Dermis blood vessel endothelial cell (primary cell): ENCODE data around the gene SAMD4B. TPM values are rescaled to one million over a fixed set of nuclear protein-coding genes. Genes with fewer than 3 reads are reported as not detected.
"Not testable (repeated sequence)": the region's sequence is repeated elsewhere in the genome, so short reads cannot be mapped to it uniquely, and the experiment has no call there.

Experiments used
- DNase-seq: peaks from one replicate; pipeline ENCODE4 v3.0.0; 2010
- total RNA-seq: library from RNA; depleted of rRNA; stranded (reverse); fragments of >200 nt; gene quantifications from 2 replicates; pipeline ENCODE4 v1.2.3, GENCODE V29; 2014

The SAMD4B gene
- total RNA-seq, 1 donor from 2014 or later = 32.2 TPM

DNA sequence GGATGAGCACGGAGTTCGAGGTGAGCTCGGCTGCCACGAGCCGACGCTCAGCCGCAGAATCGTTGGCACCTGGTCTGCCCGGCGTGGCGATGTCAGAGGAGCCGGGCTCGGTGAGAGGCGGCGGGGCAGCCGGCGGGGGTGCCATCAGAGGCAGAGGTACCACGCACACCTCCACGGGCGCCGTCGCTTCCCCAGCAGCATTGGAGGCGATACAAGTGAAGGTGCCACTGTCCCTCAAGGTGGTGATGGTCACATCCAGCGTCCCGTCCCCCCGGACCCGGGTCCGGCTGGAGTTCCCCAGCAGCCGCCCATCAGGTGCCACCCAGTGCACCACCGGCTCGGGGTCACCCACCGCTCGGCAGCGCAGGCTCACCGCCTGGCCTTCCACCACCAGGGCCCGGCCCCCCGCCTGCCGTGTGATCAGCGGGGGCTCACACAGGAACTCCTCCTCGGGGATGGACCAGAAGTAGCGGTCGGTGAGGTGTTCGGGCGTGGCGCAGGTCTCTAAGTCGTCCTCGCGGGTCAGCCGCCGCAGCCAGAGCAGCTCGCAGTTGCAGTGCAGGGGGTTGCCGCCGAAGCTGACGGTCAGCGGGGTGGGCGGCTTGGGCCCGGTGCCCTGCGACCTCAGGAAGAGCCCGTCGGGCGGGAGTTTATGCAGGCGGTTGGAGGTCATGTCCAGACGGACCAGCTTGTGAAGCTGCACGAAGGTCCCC, 28.0 kb upstream of the SAMD4B start:
- no peak for DNase-seq

DNA sequence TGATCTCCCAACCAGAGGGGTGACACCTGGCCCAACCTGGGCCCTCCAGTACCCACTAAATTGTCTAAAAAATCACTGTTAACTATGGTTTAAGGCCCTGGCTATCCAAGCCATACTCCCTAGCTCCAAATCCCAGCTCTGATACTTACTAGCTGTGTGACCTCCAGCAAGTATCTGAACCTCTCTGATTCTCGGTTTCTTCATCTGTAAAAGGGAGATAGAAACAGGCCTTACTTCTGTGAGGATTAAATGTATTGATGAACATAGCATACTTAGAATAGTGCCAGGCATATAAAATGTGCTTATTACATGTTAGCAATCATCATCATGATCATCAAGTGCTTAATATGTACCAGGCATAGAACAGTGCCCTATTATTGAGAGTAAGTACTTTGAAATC, 26.3 kb upstream of the SAMD4B start:
- DNase-seq = no peak

DNA sequence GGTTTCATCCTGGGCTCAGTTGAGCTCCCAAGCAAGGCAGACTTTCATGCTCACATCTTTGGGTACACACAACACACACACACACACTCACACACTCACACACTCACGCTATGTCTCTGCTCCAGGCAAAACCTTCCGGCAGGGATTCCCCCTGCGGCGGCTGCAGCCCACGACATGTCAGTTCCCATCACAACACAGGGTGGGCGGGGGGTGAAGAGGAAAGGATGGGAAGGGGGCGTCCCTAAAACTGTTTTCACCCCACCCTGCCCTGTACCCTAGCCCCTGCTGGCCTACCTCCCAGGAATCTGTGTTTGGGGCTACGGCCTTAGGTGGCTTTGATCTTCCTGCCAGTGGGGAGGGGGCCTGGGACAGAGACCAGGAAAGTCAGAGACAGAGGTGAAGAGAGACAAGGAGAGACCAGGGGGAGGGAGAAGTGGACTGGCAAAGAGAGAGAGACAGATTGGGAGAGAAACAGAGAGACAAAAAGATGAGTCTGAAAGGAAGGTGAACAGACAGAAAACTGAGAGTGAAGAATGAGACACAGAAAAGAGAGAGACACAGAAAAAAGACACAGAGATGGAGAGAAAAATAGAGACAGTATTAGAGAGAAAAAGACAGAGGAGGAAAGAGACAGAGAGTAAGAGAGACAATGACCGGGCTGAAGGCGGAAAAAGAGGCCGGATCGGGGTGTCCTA, 25.4 kb upstream of the SAMD4B start:
- no peak for DNase-seq

DNA sequence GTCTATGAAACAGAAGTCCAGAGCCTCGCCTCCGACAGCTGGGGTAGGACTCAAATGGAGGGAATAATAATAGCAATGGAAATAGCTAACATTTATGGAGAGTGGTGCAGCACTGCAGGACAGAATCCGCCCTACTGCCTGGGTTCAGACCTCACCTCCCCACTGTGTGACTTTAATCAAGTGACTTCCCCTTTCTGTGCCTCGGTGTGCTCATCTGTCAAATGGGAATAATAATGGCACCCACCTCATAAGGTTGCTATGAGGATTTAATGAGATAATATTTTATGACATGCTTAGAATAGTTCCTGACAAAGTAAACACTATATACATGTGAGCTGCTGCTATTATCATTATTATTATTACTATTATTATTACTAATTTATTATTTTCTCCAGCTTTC, 24.7 kb upstream of the SAMD4B start:
- no peak for DNase-seq

DNA sequence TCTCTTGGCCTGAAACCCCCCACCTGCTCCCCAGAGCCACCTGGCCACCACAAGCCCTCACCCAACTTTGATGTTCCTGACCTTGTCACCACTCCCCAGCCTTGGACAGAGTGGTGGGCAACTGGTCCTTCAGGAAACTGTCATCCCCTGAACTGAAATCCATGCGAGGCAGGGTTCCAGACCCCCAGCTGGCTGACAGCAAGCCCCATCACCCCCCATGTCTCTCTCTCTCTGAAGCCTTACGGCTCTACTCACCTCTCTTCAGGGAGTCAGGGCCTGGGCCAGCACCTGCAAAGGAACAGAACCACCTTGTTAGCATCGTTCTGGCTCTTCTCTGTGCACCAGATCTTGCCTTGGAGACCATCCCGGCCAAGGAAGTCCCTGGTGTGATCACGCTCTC, 24.1 kb upstream of the SAMD4B start:
- DNase-seq = no peak

DNA sequence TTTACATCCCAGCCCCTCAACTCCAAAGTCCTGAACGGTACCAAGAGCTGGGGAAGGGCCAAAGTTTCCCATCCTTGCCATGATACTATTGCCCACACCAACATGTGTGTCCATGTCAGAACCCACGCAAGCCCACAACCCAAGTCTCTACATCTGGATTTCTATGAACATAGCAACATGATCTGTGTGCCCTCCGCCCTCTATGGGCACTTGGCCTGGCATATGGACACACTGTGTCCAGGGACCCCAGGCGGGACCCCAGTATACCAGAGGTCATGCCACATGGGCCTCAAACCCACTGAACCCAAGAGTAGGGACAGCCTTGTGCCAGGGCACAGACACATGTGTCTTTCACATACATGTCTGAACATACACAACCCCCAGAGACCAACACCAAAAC, 23.5 kb upstream of the SAMD4B start:
- DNase-seq = no peak

DNA sequence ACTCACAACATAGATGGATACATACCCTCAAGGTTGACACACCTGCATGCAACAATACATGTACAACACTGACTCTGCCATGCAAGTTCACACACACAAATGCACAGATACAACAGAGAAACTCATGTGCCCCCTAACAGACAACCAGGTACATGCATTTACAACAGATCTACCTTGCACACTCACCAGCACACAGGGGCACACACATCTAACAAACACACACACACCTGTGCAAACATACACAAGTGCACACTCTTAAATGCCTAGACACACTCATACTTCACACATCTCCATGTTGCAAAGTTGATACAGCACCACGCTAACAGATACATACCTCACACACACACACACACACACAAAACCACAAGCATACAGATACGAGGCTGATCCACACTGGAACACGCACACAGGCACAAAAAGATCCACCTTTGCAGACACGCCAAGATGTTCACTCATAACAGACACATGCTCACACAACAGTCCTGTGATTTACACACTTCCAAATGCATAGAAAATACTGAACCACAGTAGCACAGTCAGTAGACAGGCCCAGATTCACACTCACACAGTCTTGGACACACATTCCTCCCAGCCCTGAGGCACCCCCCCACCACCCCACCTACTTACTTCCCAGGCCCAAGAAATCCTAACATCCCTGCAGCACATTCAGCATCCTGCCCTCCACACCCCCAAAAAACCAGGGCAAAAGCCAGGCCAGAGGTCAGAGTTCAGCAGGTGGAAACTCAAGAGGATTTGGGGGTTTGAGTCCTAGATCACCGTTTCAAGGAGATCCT, 22.9 kb upstream of the SAMD4B start:
- DNase-seq = no peak

DNA sequence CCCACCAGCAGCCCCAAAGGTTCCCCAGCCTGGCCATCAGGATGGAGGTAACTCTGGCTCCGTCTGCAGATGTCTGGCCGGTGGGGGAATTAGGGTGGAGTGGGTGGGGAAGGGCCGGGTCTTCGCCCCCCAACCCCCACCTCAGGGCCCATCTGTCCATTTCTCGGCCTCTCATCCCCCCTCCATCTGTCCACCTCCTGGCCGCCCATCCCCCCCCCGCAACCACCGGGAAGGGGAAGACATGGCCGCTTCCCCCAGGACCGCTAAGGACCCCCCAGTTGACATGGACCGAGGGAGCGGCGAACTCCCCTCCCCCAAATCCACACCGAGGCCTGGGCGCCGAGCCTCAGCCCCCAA, 22.4 kb upstream of the SAMD4B start:
- no peak for DNase-seq

DNA sequence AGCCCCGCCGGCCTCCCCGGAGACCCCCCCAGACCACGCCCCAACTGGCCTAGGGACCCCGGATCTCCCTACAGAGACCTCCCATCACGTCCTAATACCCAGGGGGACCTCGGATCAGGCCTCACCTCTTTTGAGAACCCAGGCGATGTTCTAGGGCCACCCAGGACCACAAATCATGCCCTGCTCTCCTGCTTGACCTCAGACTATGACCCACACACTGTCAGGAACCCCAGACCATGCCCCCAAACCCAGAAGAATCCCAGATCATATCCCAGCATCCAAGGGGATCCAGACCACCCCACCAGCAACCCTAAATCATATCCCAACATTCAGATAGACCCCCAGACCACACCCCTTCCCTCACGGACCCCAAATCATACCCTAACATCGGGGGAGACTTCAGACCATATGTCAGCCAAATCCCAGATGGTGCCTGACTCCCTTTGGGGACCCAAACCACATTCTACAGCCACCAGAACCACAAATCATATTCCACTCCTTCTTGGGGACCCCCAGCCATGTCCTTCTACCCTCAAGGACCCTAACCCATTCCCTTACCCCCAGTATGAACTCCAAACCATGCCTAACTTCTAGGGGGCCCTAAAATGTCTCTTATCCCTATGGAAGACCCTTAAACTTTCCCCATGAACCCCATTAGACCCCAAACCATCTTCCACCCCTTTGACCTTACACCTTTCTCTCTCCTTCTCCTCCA, 20.9 kb upstream of the SAMD4B start:
- no peak for DNase-seq

DNA sequence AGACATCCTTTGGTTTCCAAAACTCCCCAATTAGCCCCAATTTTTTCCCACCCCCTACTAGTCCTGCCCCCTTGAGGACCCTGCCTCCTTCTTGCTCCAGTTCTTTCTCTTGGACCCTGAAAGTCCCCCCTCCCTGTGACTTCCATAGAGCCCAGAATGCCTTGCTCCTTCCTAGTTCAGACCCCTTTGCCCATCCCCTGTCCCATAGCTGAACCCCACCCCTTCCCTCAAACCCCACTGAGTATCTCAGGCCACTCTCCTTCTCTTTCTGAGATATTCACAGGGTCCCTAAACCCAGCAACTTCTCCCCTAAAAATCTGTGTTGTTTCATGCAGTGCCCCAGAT, 20.4 kb upstream of the SAMD4B start:
- DNase-seq = no peak

DNA sequence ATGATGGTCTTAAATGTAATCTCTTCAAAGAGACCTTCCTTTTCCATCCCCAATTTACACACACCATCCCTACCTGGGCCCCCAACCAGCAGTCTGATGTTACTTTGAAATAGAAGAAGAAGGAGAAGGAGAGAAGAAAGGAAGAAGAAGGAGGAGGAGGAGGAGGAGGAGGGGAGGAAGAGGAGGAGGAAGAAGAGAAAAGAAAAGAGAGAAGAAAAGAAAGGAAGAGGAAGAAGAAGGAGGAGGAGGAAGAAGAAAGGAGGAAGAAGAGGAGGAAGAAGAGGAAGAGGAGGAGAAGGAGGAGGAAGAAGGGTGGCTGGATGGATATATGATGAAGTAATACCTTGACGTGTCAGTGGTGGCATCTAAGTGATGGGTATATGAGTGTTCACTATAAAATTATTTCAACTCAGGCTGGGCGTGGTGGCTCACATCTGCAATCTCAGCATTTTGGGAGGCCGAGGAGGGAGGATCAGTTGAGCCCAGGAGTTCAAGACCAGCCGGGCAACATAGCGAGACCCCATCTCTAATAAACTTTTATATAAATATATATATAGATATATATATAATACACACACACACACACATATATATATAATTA, 17.9 kb upstream of the SAMD4B start:
- no peak for DNase-seq

DNA sequence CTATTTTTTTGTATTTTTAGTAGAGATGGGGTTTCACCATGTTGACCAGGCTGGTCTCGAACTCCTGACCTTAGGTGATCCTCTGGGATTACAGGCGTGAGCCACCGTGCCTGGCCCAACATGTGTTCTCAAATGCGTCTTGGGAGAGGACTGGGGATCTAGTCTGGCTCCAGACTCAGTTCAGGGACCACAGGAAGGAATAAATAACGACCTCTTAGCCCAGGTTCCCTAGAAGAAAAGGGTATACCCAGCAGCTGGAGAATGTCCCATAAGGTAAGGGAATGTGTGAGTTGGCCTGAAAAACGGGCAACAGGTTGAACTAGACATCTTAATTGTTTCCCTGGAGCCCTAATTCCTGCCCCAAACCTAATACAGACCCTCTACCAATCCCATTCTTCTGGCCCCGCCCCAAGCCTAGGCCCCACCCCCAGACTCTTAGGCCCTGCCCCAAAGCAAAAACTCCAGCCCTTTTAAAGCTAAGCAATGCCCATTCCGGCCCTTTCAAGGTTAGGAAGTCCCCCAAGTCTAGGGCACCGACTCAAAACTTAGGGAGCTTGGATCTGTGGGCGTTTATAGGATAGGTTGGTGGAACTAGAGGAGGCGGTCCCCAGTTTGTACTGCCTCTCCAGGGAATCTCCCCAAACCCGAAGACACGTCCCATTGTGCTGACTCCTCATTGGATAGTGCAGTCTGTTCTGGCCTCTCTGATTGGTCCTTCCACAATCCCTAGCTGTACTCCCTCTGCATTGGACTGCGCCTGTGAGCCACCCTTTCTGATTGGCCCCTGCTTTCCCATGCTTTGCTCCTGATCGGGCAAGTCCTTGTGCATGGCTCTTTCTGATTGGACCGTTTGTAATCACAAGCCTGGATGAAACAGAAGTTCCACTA, 16.2 kb upstream of the SAMD4B start:
- DNase-seq = peak; percentile 21

DNA sequence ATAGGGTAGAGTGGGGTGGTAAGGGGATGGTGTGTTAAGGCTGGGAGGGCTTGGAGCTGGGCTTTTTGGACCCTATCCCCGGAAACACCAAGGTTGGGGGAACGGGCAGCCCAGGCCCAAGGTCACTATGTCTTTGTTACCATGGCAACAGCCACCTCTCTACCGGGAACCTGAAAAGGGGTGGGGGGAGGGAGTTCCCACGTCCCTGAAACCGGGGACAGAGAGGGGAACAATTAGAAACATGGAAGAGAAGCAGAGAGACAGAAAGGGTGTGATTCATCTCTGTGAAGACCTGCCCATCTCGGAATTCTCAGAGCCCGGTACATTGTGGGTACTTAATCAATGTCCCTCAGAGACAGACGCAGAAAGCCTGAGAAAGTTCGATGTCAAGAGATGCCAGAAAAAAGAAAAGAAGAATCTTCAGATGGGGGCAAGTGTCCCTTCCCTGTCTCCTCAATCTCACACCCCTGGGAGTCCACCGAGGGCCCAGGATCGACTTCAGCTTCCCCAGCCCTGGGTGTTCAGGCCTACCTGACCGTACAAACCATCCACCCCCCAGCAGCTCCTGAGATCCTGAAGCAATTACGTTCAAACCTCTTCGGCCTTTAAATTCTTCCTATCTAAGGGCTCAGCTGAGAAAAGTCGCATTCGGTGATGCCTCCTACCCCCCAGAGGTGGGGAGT, 14.7 kb upstream of the SAMD4B start:
- no peak for DNase-seq

DNA sequence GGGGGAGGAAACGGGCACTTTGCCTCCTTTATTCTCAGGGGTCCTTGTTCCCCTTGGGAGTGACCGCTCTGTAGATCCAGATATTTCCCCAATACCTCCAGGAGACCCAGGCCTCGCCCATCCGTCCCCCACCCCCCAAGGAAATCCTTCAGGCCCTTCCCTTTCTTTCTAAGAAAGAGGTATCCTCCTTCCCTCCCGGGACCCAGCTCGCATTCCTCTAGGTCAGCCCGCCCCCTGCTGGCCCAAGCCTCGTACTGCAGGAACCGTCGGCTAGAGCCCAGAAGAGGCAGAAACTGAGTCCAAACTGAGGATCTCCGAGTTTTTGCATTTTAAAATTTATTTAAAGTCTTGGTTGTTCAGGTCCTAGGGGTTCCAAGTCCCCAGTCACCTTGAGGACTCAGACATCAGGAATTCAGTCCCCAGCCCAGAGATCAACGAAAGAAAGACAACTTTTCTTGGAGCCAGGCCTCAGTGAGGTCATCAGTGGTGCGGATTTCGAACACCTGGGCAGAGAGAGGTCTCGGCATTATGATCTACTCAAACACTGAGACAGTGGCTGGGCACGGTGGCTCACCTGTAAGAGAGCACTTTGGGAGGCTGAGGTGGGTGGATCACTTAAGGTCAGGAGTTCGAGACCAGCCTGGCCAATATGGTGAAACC, 14.0 kb upstream of the SAMD4B start:
- peak; percentile 79 for DNase-seq

DNA sequence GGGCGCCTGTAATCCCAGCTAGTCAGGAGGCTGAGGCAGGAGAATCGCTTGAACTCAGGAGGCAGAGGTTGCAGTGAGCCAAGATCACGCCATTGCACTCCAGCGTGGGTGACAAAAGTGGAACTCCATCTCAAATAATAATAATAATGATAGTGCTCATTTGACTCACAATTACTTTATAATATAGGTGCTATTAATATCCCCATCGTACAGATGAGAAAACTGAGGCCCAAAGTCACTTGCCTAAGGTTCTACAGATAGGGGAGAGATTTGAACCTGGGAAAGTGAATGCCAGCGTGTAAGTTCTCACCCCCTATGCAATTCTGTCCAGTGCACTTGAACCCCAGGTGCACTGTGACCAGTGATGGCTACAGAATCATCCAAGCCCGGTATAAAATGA, 12.3 kb upstream of the SAMD4B start:
- DNase-seq = no peak

DNA sequence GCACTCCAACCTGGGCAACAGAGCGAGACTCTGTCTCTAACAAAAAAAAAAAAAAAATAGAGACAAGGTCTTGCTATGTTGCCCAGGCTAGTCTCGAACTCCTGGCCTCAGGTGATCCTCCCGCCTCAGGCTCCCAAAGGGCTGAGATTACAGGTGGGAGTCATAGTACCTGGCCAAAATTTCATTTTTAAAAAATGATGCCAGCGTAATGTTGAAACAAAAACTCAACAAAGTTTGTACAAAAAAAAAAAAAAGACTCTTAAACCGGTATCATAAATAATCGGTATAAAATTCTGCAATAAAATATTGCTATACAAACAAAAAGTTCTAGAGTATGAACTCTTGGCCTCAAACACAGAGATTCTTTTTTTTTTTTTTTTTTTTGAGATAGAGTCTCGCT, 9.9 kb upstream of the SAMD4B start:
- no peak for DNase-seq

DNA sequence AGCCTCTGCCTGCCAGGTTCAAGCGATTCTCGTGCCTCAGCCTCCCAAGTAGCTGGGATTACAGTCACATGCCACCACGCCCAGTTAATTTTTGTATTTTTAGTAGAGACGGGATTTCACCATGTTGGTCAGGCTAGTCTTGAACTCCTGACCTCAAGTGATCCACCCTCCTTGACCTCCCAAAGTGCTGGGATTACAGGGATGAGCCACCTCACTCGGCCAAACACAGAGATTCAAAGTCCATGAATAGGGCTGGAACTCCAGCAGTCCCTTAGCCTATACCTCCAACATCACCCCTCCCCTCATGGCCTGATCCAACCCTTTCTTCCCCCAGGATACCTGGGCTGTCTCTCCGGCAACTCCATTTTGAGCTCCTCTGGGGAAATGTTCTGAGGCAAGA, 9.5 kb upstream of the SAMD4B start:
- not testable (repeated sequence) for DNase-seq

DNA sequence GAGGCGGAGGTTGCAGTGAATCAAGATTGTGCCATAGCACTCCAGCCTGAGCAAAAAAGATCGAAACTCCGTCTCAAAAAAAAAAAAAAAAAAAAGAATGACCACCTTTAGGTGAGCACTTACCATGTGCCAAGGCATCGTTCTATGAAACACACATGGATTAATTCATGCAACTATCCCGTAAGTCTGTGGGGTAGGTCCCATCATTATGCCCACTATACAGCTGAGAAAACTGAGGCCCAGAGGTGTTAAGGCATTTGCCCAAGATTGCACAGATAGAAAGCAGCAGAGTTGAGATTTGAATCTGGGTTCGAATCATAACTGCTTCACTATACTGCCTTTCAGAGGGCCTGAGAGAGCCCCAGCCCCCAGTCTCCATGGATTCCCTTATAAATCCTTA, 8.7 kb upstream of the SAMD4B start:
- no peak for DNase-seq

DNA sequence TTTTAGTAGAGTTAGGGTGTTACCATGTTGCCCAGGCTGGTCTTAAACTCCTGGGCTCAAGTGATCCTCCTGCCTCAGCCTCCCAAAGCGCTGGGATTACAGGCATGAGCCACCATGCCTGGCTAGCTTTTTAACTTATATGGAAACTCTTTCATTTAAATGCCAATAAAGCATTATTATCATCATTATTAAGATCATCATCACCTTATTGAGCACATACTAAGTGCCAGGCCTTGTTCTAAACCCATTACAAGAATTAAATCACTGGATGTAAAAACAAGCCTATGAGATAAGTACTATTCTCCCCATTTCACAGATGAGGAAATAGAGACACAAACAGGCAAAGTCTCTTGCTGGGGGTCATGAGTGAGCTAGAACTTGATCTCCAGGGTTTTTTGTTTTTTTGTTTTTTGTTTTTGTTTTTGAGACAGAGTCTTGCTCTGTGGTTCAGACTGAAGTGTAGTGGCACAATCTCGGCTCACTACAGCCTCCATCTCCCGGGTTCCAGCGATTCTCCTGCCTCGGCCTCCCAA, 7.7 kb upstream of the SAMD4B start:
- DNase-seq = no peak

DNA sequence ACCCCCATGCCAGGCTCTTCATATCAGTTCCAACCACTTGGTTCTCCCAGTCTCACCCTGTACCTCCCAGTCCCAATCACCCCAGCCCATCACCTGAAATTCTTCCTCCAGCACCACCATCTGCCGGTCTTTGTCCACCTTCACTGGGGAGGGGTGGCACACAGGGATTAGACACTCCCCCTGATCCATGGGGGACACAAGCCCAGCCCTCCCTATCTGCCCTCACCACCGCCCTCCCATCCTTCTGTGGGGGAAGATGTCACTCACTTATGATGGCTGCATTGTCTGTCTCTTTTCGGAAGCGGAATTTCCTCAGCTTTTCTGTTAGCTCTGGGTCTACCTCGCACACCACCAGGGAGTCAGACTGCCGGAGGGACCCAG, 7.1 kb upstream of the SAMD4B start:
- no peak for DNase-seq
